GM18951 (cell line): ENCODE data around the gene C7.

Experiments
- POLR2A ChIP-seq: IDR thresholded peaks from 4 replicates; pipeline ENCODE4 v1.6.1; 2011; ENCODE audit warnings: mild to moderate bottlenecking; ENCODE audit not compliant: insufficient read length, insufficient read depth; ENCODE audit errors: extremely low read depth
- in situ Hi-C: fragments of 300-500 bp; cut with MboI; formaldehyde crosslinking; loops from one replicate; pipeline ENCODE4 v1.12.0; 2022; ENCODE audit warnings: low sequenced_read_pairs, mixed read lengths, inconsistent platforms; ENCODE audit not compliant: unreplicated experiment

The C7 gene

GRCh38 chr5:40904205-40904993 is 4.9 kb upstream of the C7 start:
- in situ Hi-C loops = no loop called here
- TF ChIP-seq POLR2A = no peak

GRCh38 chr5:40904994-40905306 is 4.3 kb upstream of the C7 start:
- in situ Hi-C loops = no loop called here

DNA sequence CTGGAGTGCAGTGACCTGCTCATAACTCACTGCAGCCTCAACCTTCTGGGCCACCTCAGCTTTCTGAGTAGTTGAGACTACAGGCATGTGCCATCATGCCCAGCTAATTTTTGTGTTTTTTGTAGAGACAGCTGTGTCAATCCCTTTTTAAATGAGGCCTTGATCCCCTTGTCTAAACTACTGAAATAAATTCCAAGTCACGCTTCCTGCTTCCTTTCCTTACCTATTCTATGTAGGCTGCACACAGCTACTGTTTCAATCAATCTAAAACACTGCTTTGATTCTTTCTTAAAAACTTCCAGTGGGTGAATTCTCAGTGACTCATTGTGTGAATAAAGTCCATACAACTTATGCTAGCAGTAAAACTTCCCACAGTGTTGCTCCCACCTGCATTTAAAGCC is 2.9 kb upstream of the C7 start:
- in situ Hi-C loops = no loop called here
- no peak for TF ChIP-seq POLR2A

More at GRCh38 chr5:40904994-40905306, 4.3 kb upstream of the C7 start:
- no peak for TF ChIP-seq POLR2A

GRCh38 chr5:40909723-40910122 is 426 bp downstream of the C7 start:
- TF ChIP-seq POLR2A = no peak
- in situ Hi-C loops = no loop called here

DNA sequence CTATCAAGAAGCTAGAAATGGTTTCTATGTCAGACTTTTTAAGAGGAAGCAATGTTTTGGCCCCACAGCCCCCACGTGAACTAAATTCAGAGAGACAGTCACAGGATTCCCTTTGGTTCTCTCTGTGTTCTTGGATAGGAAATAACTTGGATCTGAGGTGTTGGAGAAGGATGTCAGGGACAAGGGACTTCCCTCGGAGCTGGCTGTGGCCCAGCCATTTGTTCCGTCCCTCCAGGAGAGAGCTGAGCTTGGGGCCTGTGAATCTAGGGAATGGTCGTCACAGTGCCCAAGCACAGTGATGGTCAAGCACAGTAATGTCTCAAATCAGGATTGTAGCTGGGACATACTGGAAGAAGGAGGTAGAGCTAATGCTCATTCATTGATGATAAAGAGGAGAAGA is 2.0 kb downstream of the C7 start:
- no peak for TF ChIP-seq POLR2A
- in situ Hi-C loops = no loop called here

DNA sequence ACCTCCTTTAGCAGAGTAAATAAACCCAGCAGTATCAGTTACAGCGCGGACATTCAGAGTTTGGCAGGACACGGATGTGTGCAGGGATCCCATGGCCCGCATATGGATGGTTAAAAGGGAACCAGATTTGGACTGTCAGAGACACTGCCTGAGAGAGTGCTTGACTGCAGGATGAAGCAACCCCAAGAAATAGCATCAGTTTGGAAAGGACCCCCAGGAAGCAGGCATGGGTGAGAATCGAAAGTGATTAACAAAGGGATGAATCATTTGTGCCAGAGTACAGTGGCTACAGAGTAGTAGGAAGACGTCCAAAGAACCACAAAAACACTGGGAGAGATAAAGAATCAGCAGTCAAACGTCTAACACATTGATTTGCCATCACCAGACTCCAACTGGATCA is 5.5 kb downstream of the C7 start:
- no peak for TF ChIP-seq POLR2A
- in situ Hi-C loops = no loop called here

DNA sequence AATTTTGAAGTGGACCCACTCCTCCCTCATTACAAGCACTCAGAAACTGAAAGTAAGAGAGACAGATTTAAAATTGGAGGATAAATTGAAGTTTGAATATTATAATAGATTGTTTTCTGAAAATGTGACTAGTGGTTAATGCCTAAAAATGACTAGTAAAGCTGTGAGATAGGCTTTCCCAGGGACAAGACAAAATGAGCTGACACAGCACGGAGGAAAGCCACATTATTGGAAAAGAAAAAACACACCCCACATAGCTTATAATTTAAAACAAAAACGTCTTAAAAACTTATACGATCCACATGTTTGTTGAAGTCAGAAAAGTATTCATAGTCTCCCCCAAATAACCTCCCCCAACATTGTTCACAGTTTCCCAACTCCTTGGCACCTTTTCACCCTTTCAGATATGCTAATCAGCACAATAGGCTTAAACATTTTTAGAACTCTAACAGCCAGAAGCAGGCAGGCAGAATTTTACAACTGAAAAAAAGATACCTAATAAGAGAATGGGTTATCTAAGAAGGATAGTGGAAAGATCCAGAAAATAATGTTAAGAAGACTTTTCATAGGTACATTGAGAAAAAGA is 6.1 kb downstream of the C7 start:
- no peak for TF ChIP-seq POLR2A
- in situ Hi-C loops = no loop called here

- TF ChIP-seq POLR2A = no peak
- in situ Hi-C loops = no loop called here
These were observed 6.9 kb downstream of the C7 start for GRCh38 chr5:40916226-40916625.

- in situ Hi-C loops = no loop called here
- no peak for TF ChIP-seq POLR2A
These were observed 19.7 kb downstream of the C7 start for GRCh38 chr5:40928886-40929448.

GRCh38 chr5:40932766-40933165 is 23.5 kb downstream of the C7 start:
- no peak for TF ChIP-seq POLR2A
- in situ Hi-C loops = no loop called here

DNA sequence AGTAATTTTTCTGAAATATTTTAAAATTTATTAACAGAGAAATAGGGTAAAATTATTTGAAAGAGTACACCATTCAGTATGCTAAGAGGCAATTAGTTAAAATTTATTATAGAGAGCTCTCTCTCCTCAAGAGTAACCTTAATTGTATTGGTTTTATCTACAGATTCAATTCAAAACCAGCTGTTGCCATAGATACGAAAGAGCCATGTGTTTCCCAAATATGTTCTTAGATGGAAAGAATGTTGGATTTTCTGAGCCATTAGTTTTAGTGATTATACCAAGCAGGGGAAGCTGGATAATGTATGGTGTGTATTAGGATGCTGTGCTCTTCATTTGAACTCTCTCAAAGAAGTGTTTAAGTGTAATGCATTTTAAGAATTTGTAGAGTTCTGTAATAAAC is 27.8 kb downstream of the C7 start:
- in situ Hi-C loops = no loop called here
- no peak for TF ChIP-seq POLR2A

DNA sequence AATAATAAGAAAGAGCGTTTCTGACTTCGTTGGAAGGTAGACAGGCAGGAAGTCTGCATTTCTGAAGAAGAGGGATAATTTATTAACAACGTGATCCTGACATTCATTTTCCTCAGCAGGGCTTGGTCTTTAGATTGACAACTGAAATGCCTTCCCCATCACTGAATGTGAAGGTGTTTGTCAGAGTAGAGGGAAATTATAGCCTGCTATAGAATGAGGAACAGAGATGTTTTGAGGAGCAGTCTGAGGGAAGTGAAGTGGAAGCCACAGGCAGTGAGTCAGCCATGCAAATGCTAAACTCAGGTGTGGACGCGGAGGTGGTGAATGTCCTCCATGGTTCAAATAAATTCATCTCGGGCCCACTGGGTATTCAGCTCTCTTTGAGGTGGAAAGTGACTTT is 30.5 kb downstream of the C7 start:
- no peak for TF ChIP-seq POLR2A
- in situ Hi-C loops = no loop called here

DNA sequence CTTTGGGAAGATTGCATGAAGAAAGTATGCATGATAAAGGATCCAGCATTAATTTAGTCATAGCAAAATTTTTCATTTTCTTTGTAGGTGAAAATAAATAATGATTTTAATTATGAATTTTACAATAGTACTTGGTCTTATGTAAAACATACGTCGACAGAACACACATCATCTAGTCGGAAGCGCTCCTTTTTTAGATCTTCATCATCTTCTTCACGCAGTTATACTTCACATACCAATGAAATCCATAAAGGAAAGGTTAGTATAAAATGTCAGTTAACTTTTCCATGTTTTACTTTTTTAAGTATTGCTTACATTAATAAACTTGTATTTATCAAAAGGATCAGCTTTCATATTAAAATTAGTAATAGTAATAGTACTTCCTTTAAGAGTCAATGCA is 35.8 kb downstream of the C7 start:
- in situ Hi-C loops = no loop called here
- no peak for TF ChIP-seq POLR2A

DNA sequence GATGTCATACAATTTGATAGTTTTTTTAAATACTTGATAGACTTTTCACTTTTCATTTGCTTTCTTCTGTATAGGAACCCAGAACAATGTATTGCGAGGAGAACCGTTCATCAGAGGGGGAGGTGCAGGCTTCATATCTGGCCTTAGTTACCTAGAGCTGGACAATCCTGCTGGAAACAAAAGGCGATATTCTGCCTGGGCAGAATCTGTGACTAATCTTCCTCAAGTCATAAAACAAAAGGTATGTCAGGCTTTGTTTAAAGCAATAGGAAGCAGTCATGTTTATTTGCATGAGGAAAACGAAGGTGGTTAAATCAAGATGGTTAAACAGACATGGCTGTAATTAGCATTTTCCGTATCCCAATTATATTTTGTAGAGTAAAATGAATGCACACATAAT is 46.0 kb downstream of the C7 start:
- no peak for TF ChIP-seq POLR2A
- in situ Hi-C loops = no loop called here
